WTC11 (cell line): ENCODE data around the gene DYNLRB1. TPM values are rescaled to one million over a fixed set of nuclear protein-coding genes. Genes with fewer than 3 reads are reported as not detected.
A peak's percentile ranks its signal among the peaks of the same experiment; 100 is the strongest.

Experiments
- ATAC-seq: fragments of 200-7000 bp; cut with Tn5 transposase; 2 replicates; pipeline ENCODE4 v1.10.0; 2021; ENCODE audit warnings: mild to moderate bottlenecking, moderate library complexity
- CTCF ChIA-PET: fragments of 300-600 bp; sonication (Branson Sonifier 250); formaldehyde crosslinking; loops from one replicate; lab custom pipeline; 2021; ENCODE audit warnings: antibody characterized with exemption; lab: Charles Lee
- POLR2A ChIA-PET: fragments of 350-600 bp; sonication (Branson Sonifier 250); formaldehyde crosslinking; loops from one replicate; lab custom pipeline; 2021; ENCODE audit warnings: antibody characterized with exemption; lab: Charles Lee
- DNase-seq: peaks from one replicate; pipeline ENCODE4 v3.0.0; 2021; ENCODE audit warnings: low spot score
- H3K27ac Mint-ChIP-seq: 2 replicates; pipeline ENCODE4 v1.8.0; 2021; ENCODE audit warnings: mixed read lengths
- H3K27me3 Mint-ChIP-seq: 2 replicates; pipeline ENCODE4 v1.8.0; 2021; ENCODE audit warnings: low read depth, mild to moderate bottlenecking, moderate library complexity, mixed read lengths
- H3K36me3 Mint-ChIP-seq: 2 replicates; pipeline ENCODE4 v1.8.0; 2021; ENCODE audit warnings: mixed read lengths
- H3K4me1 Mint-ChIP-seq: 2 replicates; pipeline ENCODE4 v1.8.0; 2022; ENCODE audit warnings: mixed read lengths
- H3K4me3 Mint-ChIP-seq: 2 replicates; pipeline ENCODE4 v1.8.0; 2021; ENCODE audit warnings: mild to moderate bottlenecking, moderate library complexity, mixed read lengths
- H3K9me3 Mint-ChIP-seq: 2 replicates; pipeline ENCODE4 v1.8.0; 2021; ENCODE audit warnings: mixed read lengths
- ELF4 ChIP-seq: sonication (generic); formaldehyde crosslinking; IDR thresholded peaks from 2 replicates; pipeline ENCODE4 v1.8.1; 2022; ENCODE audit warnings: low read depth, mild to moderate bottlenecking, moderate library complexity, missing genetic modification reagents
- ETV6 ChIP-seq: sonication (generic); formaldehyde crosslinking; IDR thresholded peaks from 2 replicates; pipeline ENCODE4 v1.8.1; 2022; ENCODE audit warnings: mild to moderate bottlenecking, missing genetic modification reagents
- FOXK1 ChIP-seq: sonication (generic); formaldehyde crosslinking; IDR thresholded peaks from 2 replicates; pipeline ENCODE4 v1.8.0; 2022; ENCODE audit warnings: mild to moderate bottlenecking, moderate library complexity, missing genetic modification reagents
- FOXP1 ChIP-seq: sonication (generic); formaldehyde crosslinking; IDR thresholded peaks from 2 replicates; pipeline ENCODE4 v1.8.0; 2022; ENCODE audit warnings: missing genetic modification reagents, mild to moderate bottlenecking, moderate library complexity, borderline replicate concordance
- GRHL2 ChIP-seq: fragments of 250-450 bp; sonication (Bioruptor Pico); IDR thresholded peaks from 2 replicates; pipeline ENCODE4 v1.8.0; 2022; ENCODE audit warnings: mild to moderate bottlenecking, moderate library complexity; ENCODE audit not compliant: insufficient replicate concordance, severe bottlenecking
- GTF2I ChIP-seq: fragments of 250-450 bp; sonication (Bioruptor Pico); conservative IDR thresholded peaks from 2 replicates; pipeline ENCODE4 v1.4.0; 2021; ENCODE audit warnings: mild to moderate bottlenecking
- JUN ChIP-seq: sonication (generic); formaldehyde crosslinking; IDR thresholded peaks from 2 replicates; pipeline ENCODE4 v1.8.0; 2023; ENCODE audit warnings: mild to moderate bottlenecking, missing genetic modification reagents
- MYBL2 ChIP-seq: sonication (generic); formaldehyde crosslinking; IDR thresholded peaks from 2 replicates; pipeline ENCODE4 v1.8.1; 2023; ENCODE audit warnings: mild to moderate bottlenecking, moderate library complexity, missing genetic modification reagents
- PRRX2 ChIP-seq: fragments of 250-450 bp; sonication (Bioruptor Pico); IDR thresholded peaks from 2 replicates; pipeline ENCODE4 v1.8.0; 2021; ENCODE audit warnings: mild to moderate bottlenecking
- SMAD3 ChIP-seq: sonication (generic); formaldehyde crosslinking; IDR thresholded peaks from 2 replicates; pipeline ENCODE4 v1.8.0; 2022; ENCODE audit warnings: missing genetic modification reagents, mild to moderate bottlenecking, borderline replicate concordance
- ZBTB21 ChIP-seq: sonication (generic); formaldehyde crosslinking; IDR thresholded peaks from 2 replicates; pipeline ENCODE4 v1.8.1; 2023; ENCODE audit warnings: mild to moderate bottlenecking, missing genetic modification reagents, borderline replicate concordance
- ZNF263 ChIP-seq: sonication (generic); formaldehyde crosslinking; IDR thresholded peaks from 2 replicates; pipeline ENCODE4 v1.8.1; 2022; ENCODE audit warnings: low read depth, mild to moderate bottlenecking, moderate library complexity, missing genetic modification reagents
- total RNA-seq: library from RNA; stranded (reverse); gene quantifications from 3 replicates; pipeline ENCODE4 v1.2.3, GENCODE V29; 2021
- TF ChIP-seq, protein P1 (sequence below): sonication (generic); formaldehyde crosslinking; IDR thresholded peaks from 2 replicates; pipeline ENCODE4 v1.8.0; 2022; ENCODE audit warnings: mild to moderate bottlenecking, missing genetic modification reagents
- TF ChIP-seq, protein P2 (sequence below): fragments of 250-450 bp; sonication (Bioruptor Pico); IDR thresholded peaks from 2 replicates; pipeline ENCODE4 v1.9.0; 2021; ENCODE audit warnings: mild to moderate bottlenecking
- TF ChIP-seq, protein P3 (sequence below): sonication (generic); formaldehyde crosslinking; IDR thresholded peaks from 2 replicates; pipeline ENCODE4 v1.8.0; 2022; ENCODE audit warnings: mild to moderate bottlenecking, missing genetic modification reagents
- TF ChIP-seq, protein P4 (sequence below): sonication (generic); formaldehyde crosslinking; conservative IDR thresholded peaks from 2 replicates; pipeline ENCODE4 v1.8.1; 2022; ENCODE audit warnings: mild to moderate bottlenecking, missing genetic modification reagents
- TF ChIP-seq, protein P5 (sequence below): sonication (generic); formaldehyde crosslinking; IDR thresholded peaks from 2 replicates; pipeline ENCODE4 v1.8.1; 2022; ENCODE audit warnings: mild to moderate bottlenecking, moderate library complexity, missing genetic modification reagents
- TF ChIP-seq, protein P6 (sequence below): sonication (generic); formaldehyde crosslinking; IDR thresholded peaks from 2 replicates; pipeline ENCODE4 v1.8.1; 2022; ENCODE audit warnings: mild to moderate bottlenecking, missing genetic modification reagents, moderate library complexity, borderline replicate concordance

Gene DYNLRB1
- total RNA-seq, 1 experiment from 2014 or later = 99.3 TPM

DNA sequence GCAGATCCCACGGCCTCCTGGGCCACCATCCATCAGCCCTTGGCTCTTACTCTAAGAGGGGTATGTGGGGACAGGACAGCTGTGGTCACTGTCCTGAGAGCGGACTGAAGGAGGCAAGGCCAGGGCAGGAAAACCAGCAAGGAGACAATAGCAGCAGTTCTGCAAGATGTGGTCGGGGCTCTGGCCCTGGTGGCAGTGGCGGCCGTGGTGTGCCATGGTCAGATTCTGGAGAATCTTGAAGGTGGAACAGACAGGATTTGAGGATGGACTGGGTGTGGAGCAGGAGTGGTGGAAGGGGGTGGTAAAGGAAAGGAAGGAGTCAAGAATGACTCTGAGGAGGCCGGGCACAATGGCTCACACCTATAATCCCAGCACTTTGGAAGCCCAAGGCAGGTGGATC lies 36.3 kb downstream of the DYNLRB1 start:
- ChIA-PET POLR2A (no interaction called here), CTCF (interaction anchor here (1.0 to 1.6 kb wide), 4 partner anchors 8 to 217 kb away, joined by 3 to 5 read pairs (median 3); no protein-coding TSS in a partner anchor)

DNA sequence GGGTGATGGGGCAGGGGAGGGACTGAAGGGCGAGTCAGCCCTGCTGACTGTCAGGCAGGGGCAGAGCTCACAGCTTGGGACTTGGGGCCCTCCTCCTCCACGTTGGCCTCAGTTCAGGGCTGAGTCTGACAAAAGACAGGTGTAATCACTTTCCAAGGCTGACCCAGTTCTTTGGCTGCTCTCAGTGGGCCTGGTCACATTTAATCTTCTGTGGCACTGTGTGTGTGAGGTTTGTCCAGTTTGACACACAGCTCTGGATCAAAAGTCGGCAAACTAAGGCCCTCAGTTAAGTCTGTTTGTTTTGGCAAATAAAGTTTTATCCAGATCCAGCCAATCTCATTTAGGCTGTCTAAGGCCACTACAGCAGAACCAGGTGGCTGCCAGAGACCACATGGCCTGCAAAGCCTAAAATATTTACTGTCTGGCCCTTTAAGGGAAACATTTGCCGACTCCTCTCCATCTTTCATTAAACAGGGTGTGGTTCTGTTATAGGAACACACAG lies 37.2 kb downstream of the DYNLRB1 start:
- TF ChIP-seq, protein P1, sequence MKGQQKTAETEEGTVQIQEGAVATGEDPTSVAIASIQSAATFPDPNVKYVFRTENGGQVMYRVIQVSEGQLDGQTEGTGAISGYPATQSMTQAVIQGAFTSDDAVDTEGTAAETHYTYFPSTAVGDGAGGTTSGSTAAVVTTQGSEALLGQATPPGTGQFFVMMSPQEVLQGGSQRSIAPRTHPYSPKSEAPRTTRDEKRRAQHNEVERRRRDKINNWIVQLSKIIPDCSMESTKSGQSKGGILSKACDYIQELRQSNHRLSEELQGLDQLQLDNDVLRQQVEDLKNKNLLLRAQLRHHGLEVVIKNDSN = no peak
- TF ChIP-seq, protein P2, sequence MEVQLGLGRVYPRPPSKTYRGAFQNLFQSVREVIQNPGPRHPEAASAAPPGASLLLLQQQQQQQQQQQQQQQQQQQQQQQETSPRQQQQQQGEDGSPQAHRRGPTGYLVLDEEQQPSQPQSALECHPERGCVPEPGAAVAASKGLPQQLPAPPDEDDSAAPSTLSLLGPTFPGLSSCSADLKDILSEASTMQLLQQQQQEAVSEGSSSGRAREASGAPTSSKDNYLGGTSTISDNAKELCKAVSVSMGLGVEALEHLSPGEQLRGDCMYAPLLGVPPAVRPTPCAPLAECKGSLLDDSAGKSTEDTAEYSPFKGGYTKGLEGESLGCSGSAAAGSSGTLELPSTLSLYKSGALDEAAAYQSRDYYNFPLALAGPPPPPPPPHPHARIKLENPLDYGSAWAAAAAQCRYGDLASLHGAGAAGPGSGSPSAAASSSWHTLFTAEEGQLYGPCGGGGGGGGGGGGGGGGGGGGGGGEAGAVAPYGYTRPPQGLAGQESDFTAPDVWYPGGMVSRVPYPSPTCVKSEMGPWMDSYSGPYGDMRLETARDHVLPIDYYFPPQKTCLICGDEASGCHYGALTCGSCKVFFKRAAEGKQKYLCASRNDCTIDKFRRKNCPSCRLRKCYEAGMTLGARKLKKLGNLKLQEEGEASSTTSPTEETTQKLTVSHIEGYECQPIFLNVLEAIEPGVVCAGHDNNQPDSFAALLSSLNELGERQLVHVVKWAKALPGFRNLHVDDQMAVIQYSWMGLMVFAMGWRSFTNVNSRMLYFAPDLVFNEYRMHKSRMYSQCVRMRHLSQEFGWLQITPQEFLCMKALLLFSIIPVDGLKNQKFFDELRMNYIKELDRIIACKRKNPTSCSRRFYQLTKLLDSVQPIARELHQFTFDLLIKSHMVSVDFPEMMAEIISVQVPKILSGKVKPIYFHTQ (CRISPR knock-in tag) = no peak
- no peak for TF ChIP-seq JUN (CRISPR knock-in tag)
- TF ChIP-seq, protein P3, sequence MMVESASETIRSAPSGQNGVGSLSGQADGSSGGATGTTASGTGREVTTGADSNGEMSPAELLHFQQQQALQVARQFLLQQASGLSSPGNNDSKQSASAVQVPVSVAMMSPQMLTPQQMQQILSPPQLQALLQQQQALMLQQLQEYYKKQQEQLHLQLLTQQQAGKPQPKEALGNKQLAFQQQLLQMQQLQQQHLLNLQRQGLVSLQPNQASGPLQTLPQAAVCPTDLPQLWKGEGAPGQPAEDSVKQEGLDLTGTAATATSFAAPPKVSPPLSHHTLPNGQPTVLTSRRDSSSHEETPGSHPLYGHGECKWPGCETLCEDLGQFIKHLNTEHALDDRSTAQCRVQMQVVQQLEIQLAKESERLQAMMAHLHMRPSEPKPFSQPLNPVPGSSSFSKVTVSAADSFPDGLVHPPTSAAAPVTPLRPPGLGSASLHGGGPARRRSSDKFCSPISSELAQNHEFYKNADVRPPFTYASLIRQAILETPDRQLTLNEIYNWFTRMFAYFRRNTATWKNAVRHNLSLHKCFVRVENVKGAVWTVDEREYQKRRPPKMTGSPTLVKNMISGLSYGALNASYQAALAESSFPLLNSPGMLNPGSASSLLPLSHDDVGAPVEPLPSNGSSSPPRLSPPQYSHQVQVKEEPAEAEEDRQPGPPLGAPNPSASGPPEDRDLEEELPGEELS = no peak
- TF ChIP-seq GTF2I (CRISPR knock-in tag) = no peak
- no peak for TF ChIP-seq FOXK1 (CRISPR knock-in tag)
- TF ChIP-seq PRRX2 (CRISPR knock-in tag) = no peak
- TF ChIP-seq ZBTB21 (CRISPR knock-in tag) = no peak
- no peak for TF ChIP-seq ZNF263
- no peak for TF ChIP-seq MYBL2 (CRISPR knock-in tag)
- no peak for TF ChIP-seq ETV6 (CRISPR knock-in tag)
- no peak for TF ChIP-seq SMAD3
- TF ChIP-seq, protein P4, sequence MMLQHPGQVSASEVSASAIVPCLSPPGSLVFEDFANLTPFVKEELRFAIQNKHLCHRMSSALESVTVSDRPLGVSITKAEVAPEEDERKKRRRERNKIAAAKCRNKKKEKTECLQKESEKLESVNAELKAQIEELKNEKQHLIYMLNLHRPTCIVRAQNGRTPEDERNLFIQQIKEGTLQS = no peak
- TF ChIP-seq, all 79 proteins: peak for 0
- ATAC-seq (no peak), DNase-seq (no peak)
- POLR2A ChIA-PET = no interaction called here
- Mint-ChIP-seq H3K9me3 (no peaks in the 10 kb centered on the region), H3K4me1 (peaks cover 13% of the 10 kb centered on the region), H3K36me3 (no peaks in the 10 kb centered on the region), H3K4me3 (no peak overlapping the region), H3K27me3 (peaks cover 7% of the 10 kb centered on the region), H3K27ac (no peak overlapping the region)
- CTCF ChIA-PET = interaction anchor here (1.0 to 1.6 kb wide), 4 partner anchors 9 to 216 kb away, joined by 3 to 5 read pairs (median 3); no protein-coding TSS in a partner anchor

More for the DNA sequence above, 36.3 kb downstream of the DYNLRB1 start:
- H3K36me3 Mint-ChIP-seq = no peaks in the 10 kb centered on the region
- H3K4me1 Mint-ChIP-seq = peaks cover 8% of the 10 kb centered on the region
- ATAC-seq = no peak
- no peaks in the 10 kb centered on the region for H3K9me3 Mint-ChIP-seq
- peaks cover 3% of the 10 kb centered on the region for H3K27me3 Mint-ChIP-seq
- no peak for DNase-seq
- H3K4me3 Mint-ChIP-seq = no peak overlapping the region
- no peak overlapping the region for H3K27ac Mint-ChIP-seq
- TF ChIP-seq ELF4 (CRISPR knock-in tag) = no peak
- TF ChIP-seq GRHL2 (CRISPR knock-in tag) = no peak

DNA sequence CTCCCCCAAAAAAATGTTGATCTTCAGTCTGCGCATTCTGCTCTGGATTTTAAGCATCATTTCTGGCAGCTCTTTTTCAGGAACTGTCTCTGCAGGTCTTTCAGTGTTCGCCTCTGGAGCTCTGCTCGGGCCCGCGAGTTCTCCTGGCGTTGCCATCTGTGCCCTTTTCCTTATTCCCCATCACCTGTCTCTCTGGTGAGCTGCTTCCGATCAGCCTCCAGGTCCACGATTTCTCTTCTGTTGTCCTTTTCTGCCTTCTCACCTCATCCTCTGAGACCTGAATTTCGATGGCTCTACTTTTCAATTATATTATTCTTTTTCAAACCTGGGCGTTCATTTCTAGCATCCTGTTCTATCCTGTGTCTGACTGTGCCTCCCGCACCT lies 41.7 kb downstream of the DYNLRB1 start:
- no peaks in the 10 kb centered on the region for H3K9me3 Mint-ChIP-seq
- peak overlapping the region; percentile 44 for H3K27ac Mint-ChIP-seq
- CTCF ChIA-PET = interaction anchor here (1.0 to 2.9 kb wide), 14 partner anchors 8 to 386 kb away, joined by 3 to 12 read pairs (median 7); partner anchors contain the start of genes PIGU and TP53INP2
- H3K27me3 Mint-ChIP-seq = peaks cover 7% of the 10 kb centered on the region
- no peaks in the 10 kb centered on the region for H3K36me3 Mint-ChIP-seq
- ATAC-seq (no peak), DNase-seq (no peak)
- POLR2A ChIA-PET = interaction anchor here (0.6 to 1.6 kb wide), 3 partner anchors 8 to 290 kb away, joined by 3 to 6 read pairs (median 4); no protein-coding TSS in a partner anchor
- H3K4me3 Mint-ChIP-seq = peak overlapping the region; percentile 75
- H3K4me1 Mint-ChIP-seq = peaks cover 4% of the 10 kb centered on the region
- TF ChIP-seq, protein P5, sequence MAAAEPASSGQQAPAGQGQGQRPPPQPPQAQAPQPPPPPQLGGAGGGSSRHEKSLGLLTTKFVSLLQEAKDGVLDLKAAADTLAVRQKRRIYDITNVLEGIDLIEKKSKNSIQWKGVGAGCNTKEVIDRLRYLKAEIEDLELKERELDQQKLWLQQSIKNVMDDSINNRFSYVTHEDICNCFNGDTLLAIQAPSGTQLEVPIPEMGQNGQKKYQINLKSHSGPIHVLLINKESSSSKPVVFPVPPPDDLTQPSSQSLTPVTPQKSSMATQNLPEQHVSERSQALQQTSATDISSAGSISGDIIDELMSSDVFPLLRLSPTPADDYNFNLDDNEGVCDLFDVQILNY = no peak
- TF ChIP-seq, protein P6, sequence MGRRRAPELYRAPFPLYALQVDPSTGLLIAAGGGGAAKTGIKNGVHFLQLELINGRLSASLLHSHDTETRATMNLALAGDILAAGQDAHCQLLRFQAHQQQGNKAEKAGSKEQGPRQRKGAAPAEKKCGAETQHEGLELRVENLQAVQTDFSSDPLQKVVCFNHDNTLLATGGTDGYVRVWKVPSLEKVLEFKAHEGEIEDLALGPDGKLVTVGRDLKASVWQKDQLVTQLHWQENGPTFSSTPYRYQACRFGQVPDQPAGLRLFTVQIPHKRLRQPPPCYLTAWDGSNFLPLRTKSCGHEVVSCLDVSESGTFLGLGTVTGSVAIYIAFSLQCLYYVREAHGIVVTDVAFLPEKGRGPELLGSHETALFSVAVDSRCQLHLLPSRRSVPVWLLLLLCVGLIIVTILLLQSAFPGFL (CRISPR knock-in tag) = no peak
- no peak for TF ChIP-seq FOXP1 (CRISPR knock-in tag)
- TF ChIP-seq, all 79 proteins: peak for 0
